ENCODE measurements around the gene SMC1B.
"Not testable (repeated sequence)": the region's sequence is repeated elsewhere in the genome, so short reads cannot be mapped to it uniquely, and the experiment has no call there.

SMC1B gene

DNA sequence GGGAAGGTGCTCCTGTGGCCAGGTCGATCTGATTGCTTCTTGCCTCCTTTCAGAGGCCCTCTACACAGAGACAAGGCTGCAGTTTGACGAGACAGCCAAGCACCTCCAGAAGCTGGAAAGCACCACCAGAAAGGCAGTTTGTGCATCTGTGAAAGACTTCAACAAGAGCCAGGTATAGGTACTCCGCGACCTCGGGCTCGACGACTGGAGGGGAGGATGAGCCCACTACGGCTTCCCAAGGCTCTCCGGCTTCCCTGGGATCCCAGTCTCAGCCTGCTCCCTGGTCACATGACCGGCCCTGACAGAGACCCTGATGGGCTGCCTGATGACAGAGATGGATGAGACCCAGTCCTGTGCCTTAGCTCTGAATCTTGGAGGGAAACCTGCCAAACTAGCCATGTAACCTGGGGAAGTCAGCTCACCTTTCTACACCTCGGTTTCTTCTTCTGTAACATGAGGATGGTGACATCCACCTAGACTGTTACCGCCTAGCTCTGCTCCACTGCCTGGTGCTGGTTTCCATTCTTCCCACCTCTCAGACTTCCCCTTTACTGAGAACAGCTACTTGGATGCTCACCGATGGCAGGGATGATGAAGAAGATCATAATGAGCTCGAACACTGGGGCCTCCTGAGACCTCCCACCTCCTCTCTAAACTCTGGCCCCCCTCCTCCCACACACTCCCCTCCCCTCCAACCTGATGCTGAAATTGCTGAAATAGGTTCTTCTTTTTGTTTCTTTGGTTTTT lies 9.0 kb upstream of the SMC1B start:
- DNase-seq (ENCODE audit: low spot score) = no peak

DNA sequence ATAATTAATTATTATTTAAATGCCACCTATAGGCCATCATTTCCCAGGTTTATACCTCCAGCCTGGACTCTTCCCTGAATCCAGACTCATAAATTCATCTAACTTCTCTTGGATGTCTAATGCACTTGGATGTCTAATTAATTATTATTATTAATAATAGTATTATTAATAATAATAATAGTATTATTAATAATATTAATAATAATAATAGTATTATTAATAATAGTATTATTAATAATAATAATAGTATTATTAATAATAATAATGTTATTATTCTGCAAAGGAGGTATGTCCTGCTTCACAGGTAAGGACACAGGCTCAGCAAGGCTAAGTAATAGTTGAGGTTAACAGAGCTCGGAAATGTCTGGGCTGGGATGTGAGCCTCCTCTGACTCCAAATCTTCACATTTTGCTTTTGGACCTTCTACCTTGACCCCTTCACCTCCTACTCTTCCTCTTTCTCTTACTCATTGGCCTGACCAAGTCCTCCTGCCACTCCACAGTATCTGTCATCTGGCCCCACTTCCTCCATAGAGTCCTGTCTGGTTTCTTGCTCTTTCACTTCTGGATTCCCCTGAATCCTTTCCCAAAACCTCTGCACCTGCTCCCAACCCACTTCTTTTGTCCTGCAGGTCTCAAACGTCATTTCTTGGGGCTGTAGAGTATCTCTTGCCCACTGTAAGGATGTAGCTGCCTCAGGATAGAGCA lies 8.1 kb upstream of the SMC1B start:
- DNase-seq (ENCODE audit: low spot score) = no peak

- DNase-seq (ENCODE audit: low spot score) = no peak
Observed at GRCh38 chr22:45420539-45420938, 7.1 kb upstream of the SMC1B start.

DNA sequence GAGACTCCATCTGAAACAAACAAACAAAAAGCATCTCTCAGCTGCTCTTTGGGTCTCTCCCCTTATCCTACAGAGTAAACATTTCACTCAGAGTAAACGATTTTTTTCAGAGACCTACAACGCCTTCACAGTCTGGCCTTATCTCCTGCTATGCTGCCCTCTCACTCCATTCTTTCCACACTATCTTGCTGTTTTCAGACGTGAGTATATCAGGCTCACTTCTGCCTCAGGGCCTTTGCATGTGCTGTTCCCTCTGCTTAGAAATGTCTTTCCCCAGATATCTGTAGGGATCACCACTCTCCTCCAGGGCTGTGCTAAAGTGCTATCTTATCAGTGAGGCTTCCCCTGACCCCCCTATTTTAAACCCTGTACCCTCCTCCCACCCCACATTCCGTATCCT lies 6.6 kb upstream of the SMC1B start:
- no peak for DNase-seq (ENCODE audit: low spot score)

DNA sequence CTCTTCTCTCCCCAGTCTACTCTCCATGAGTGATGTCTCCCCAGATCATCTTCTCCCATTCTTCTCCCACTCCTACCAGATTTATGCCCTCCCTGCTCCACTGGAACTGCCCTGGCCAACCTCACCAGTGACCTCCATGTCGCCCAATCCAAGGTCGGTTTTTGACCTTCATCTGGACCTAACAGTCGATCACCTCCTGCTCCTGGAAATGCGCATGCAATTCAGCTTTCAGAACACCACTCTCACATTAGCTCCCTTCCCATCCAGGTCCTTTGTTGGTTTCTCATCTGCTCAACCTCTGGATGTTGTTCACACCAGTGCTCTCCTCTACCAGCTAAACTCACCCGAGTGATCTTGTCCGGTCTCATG lies 5.4 kb upstream of the SMC1B start:
- DNase-seq (ENCODE audit: low spot score) = no peak

DNA sequence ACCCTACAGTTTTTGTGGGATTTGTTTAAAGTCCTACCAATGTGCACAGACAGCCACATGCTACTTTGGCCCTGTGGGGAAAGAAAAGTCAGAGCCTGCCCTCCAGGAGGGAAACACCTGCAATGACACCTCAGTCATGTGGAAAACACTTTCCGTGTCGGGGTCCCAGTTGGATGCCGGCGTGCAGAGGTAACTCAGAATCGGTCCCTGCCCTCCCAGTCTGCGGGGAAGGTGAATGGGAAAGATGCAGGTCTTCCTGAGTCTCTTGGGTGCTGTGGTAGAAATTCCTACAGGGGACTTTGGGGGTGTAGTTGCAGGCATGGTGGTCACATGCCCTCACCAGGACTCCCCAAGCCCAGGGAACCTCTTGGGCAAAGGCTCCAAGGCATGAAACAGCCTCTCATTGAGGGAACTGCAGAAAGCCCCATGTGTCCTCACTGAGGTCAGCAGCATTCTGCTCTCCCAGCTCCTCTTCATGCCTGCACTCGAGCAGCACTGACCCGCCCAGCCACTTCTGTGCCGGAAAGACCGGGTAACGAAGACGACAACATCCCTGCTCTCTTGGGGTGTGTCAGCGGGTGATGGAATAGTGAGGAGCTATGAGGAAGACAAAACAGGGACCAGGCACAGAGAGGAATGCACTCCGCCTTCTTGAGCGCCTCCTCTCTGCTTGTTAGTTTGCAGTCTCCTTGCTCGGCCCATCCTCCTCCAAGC lies 4.8 kb upstream of the SMC1B start:
- DNase-seq (ENCODE audit: low spot score) = no peak

DNA sequence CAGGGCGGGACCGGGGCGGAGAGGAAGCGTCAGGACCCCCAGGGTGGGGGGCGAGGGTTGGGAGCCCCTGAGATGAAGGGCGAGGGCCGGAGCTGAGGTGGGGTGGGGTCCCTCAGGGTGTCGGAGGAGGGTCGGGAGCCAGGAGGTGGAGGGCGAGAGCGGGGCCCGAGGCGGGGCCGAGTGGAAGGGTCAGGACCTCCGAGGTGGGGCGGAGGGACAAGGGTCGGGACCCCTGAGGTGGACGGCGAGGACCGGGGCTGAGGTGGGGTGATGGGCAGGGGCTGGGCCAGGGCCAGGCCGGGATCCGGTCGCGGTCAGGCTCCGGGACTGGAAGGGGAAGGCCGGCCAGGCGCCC lies 409 bp downstream of the SMC1B start:
- no peak for DNase-seq (ENCODE audit: low spot score)

GRCh38 chr22:45407793-45408192 lies 5.6 kb downstream of the SMC1B start:
- DNase-seq (ENCODE audit: low spot score) = no peak

DNA sequence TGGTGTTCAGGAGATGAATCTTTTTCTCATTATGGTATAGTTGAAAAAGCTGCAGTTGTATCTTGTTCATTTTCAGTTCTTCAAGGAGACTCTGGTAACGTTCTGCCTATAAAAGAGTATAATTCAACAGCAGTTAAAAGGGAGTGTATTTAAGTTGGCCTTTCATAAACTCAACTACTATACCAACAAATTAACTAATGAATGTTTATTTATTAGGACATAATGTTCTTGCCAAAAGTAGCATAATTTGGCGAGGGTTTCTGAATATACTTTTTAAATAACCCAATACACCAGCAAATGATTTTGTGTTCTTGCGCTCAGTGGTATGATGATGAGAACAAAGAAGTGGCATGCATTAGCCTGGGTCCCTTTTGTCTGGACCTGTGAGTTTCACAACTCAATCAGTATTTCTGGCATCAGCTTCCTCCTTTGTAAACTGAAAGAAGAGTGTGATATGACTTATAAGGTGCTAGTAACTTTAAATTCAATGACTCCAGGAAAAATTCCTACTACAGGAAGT lies 10.9 kb downstream of the SMC1B start:
- DNase-seq (ENCODE audit: low spot score) = no peak

GRCh38 chr22:45399712-45400445 lies 13.5 kb downstream of the SMC1B start:
- DNase-seq (ENCODE audit: low spot score) = no peak

GRCh38 chr22:45398214-45398613 lies 15.2 kb downstream of the SMC1B start:
- DNase-seq (ENCODE audit: low spot score) = no peak

- no peak for DNase-seq (ENCODE audit: low spot score)
Observed at GRCh38 chr22:45397806-45398205, 15.6 kb downstream of the SMC1B start.

DNA sequence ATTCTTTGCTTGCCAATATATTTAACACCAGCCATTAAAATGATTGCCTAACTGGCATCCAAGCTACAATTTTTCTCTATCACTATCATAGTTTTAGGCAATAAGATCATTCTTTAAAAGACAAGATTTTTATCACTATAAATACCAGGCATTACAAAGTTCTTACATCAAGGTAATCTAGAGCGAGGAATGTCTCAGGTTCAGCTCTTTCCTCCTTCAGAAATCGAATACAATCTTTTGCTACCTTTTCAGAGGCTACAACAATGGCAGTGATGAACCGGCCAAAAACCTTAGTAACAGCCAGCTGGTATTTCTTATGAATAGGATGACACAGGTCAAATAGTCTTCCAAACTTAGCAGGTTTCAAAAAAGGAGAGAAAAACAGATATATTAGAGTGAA lies 23.9 kb downstream of the SMC1B start:
- no peak for DNase-seq (ENCODE audit: low spot score)

GRCh38 chr22:45381348-45381747 lies 32.1 kb downstream of the SMC1B start:
- no peak for DNase-seq (ENCODE audit: low spot score)

DNA sequence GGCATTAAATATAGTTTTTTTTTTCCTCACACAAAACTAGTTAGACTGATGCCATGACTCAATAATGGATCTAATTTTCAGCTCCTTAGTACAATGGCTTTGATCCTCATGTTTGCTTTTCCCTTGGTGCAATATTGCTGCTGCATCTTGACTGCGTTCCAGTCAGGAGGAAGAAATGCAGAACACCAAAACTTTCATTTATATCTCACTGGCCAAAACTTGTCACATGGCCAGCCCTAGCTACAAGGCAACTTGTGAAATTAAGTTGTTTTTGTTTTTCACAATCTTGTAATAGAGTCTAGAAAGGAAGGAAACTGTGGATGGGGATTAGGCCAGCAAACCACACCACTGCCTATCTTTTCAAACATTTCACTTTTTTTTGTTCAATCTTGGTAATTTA lies 36.7 kb downstream of the SMC1B start:
- DNase-seq (ENCODE audit: low spot score) = no peak

GRCh38 chr22:45376009-45376408 lies 37.4 kb downstream of the SMC1B start:
- no peak for DNase-seq (ENCODE audit: low spot score)

DNA sequence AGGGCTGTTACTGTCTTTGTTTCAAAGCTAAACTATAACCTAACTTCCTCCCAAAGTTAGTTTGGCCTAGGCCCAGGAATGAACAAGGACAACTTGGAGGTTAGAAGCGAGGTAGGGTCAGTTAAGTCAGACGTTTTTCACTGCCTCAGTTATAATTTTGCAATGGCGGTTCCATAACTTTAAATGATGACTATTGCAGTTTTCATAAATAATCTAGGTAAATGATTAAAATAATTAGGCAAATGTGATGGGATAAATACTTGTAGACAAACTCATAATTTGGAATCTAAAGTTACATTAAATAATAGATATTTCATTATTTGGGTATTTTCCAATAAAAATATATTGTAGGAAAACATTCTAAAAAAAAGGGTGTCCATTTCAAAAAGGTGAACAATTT lies 39.8 kb downstream of the SMC1B start:
- not testable (repeated sequence) for DNase-seq (ENCODE audit: low spot score)

GRCh38 chr22:45366713-45367112 lies 46.7 kb downstream of the SMC1B start:
- no peak for DNase-seq (ENCODE audit: low spot score)

DNA sequence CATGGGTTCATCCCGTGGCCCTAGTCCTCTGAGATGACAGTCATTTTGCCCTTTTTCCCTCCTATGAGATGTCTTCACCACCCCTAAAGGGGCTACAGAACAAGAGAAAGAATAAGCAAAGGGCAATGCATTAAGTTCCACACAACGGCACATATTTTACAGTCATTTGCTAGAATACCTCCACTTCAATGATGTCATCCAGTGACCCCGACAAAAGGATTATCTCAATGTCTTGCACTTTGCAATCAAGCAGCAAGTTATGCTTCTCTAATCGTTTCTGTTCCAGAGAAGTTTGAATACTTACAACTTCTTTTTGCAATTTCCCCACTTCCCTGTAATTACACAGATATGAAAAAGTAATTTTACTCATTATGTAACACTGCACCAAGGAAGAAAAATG lies 53.8 kb downstream of the SMC1B start:
- no peak for DNase-seq (ENCODE audit: low spot score)

DNA sequence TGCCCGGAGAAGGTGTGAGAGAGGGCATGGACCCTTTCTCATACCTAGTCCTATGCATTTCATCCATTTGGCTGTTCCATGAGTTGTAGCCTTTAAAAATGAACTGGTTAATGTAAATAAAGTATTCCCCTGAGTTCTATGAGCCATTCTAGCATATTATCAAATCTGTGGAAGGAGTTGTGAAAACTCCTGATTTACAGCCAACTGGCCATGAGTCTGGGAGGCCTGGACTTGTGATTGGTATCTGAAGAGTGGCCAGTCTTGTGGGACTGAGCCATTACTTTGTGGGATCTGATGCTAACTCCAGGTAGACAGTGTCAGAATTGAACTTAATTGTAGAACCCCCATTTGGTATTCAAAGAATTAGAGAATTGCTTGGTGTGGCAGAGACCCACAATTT lies 55.3 kb downstream of the SMC1B start:
- DNase-seq (ENCODE audit: low spot score) = no peak

DNA sequence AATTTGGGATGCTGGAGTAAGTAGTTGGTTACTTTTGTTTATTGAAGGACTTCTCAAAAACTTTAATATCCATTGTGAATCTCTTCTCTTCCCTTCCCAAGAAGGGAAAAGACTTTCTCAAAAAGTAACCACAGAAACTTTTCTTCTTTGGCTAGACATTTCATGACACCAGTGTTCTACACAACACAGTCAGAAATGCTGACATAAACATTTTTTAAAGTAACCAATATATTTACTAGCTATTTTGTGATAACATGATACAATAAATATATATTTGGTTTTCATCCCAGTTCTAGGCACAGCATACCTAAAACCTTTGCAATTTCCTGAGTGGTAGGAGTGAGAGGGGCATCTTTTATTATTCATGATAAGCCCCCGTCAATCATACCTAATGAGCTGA lies 55.9 kb downstream of the SMC1B start:
- no peak for DNase-seq (ENCODE audit: low spot score)

DNA sequence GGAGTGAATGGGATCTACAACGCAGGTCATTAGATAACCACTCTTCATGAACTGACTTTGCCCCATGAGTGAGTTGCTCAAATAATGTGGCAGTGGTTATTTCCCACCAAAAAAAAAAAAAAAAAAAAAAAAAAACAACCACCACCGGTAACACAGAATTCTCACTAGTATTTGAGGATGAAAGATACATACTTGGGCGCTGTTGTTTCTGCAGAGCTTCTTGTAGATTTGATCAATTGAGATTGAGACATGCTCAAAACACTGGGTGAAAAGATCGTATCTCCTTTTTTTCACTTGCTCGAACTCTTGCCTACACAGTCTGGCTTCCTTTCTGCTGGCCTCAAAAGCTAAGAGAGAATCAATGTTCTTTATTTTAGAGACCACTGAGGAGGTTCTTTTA lies 59.6 kb downstream of the SMC1B start:
- DNase-seq (ENCODE audit: low spot score) = no peak

Data from SK-N-DZ (cell line).